Right atrium auricular region (tissue), 2 donors: Measurements from ENCODE around the gene GPC3. TPM values are rescaled to one million over a fixed set of nuclear protein-coding genes. Genes with fewer than 3 reads are reported as not detected.

Experiments
- DNase-seq: peaks from one replicate; pipeline ENCODE4 v3.0.0-alpha.2; 2019; ENCODE audit warnings: low spot score
- H3K27ac ChIP-seq, 2 donors: fragments of 200-600 bp; sonication (generic); 1 replicate in 1 of 2; 2 replicates in 1 of 2; pipeline ENCODE4 v1.5.1; 2016 to 2019
- H3K27me3 ChIP-seq, 2 donors: fragments of 200-600 bp; sonication (generic); one replicate each; pipeline versions ENCODE4 v1.5.1 to v1.6.0; 2017 to 2019
- H3K36me3 ChIP-seq: fragments of 200-600 bp; sonication (generic); one replicate; pipeline ENCODE4 v1.5.1; 2016
- H3K4me1 ChIP-seq, 2 donors: fragments of 200-600 bp; sonication (generic); one replicate each; pipeline versions ENCODE4 v1.5.1 to v1.6.0; 2017 to 2019
- H3K4me3 ChIP-seq, 2 donors: fragments of 200-600 bp; sonication (generic); 1 replicate in 1 of 2; 2 replicates in 1 of 2; pipeline ENCODE4 v1.5.1; 2017 to 2019; ENCODE audit warnings: mild to moderate bottlenecking in 1 of 2, moderate library complexity in 1 of 2
- H3K9me3 ChIP-seq, 2 donors: fragments of 200-600 bp; sonication (generic); one replicate each; pipeline ENCODE4 v1.5.1; 2019
- CTCF ChIP-seq, 2 donors: fragments of 200-600 bp; sonication (generic); IDR thresholded peaks; one replicate each; pipeline ENCODE4 v1.5.1; 2019; ENCODE audit warnings: antibody characterized with exemption in 2 of 2
- total RNA-seq, 2 donors: library from RNA; depleted of rRNA; stranded (reverse); fragments of >200 nt; gene quantifications; one replicate each; pipeline ENCODE4 v1.1.0, GENCODE V29; 2016

Gene GPC3
- total RNA-seq, 2 donors from 2014 or later: 3.5 to 18.6 TPM

- Histone ChIP-seq H3K27ac (no peak overlapping the region), H3K36me3 (no peaks in the 10 kb centered on the region), H3K9me3 (no peaks in the 10 kb centered on the region), H3K27me3 (peaks cover 0 to 4% of the 10 kb centered on the region in 2 donors), H3K4me3 (no peak overlapping the region), H3K4me1 (no peaks in the 10 kb centered on the region)
- no peak for DNase-seq
- no peak for TF ChIP-seq CTCF (IDR thresholded peaks at IDR 0.05)
These were observed 12.5 kb downstream of the GPC3 start for GRCh38 chrX:133972916-133973315.

DNA sequence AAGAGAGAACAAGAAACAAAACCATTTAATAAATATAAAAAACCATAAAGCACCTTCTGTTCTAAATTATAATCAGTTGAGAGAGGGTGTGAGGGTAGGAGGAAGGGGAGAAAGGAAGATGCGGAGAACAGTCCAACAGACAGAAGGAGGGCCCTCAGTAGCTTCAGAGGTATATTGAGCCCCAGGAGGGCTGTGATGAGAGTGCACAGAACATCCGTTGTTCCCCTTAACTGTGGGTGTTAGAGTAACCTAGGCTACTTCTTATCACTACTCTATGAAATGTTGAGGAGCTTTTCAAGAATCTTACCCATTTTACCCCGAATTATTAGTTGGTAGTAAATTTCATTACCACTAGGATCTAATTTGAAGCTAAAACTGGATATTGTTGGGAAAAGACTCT, 13.8 kb downstream of the GPC3 start:
- TF ChIP-seq CTCF (IDR thresholded peaks at IDR 0.05): no peak
- Histone ChIP-seq H3K4me1 (no peaks in the 10 kb centered on the region), H3K27me3 (peaks cover 0 to 4% of the 10 kb centered on the region in 2 donors), H3K9me3 (no peaks in the 10 kb centered on the region), H3K27ac (no peak overlapping the region), H3K36me3 (no peaks in the 10 kb centered on the region), H3K4me3 (no peak overlapping the region)
- no peak for DNase-seq

DNA sequence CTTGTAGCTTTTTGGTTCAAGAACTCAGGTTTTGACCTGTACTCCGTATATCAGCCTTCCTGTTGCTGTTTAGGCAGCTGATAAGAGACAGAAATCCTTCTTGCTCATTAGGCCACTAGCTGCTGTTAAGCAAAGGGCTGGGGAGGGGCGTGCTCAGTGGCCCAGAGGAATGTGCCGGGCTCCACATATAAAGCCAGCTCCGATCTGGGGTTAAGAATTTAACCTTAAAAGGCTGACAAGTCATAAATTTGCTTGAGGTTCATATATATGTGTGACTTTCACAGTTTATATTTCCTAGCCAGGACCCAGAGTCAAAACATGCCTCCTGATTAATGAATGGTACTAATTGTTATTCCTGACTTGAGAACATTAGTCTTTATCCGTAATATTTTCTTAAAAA, 15.3 kb downstream of the GPC3 start:
- peaks cover 0 to 4% of the 10 kb centered on the region in 2 donors for H3K27me3 ChIP-seq
- no peak for TF ChIP-seq CTCF (IDR thresholded peaks at IDR 0.05)
- H3K36me3 ChIP-seq: no peaks in the 10 kb centered on the region
- H3K9me3 ChIP-seq: no peaks in the 10 kb centered on the region
- DNase-seq: no peak
- no peak overlapping the region for H3K27ac ChIP-seq
- H3K4me1 ChIP-seq: no peaks in the 10 kb centered on the region
- no peak overlapping the region for H3K4me3 ChIP-seq

- Histone ChIP-seq H3K27me3 (peaks cover 0 to 4% of the 10 kb centered on the region in 2 donors), H3K27ac (no peak overlapping the region), H3K36me3 (no peaks in the 10 kb centered on the region), H3K9me3 (no peaks in the 10 kb centered on the region), H3K4me3 (no peak overlapping the region), H3K4me1 (no peaks in the 10 kb centered on the region)
- DNase-seq: no peak
- no peak for TF ChIP-seq CTCF (IDR thresholded peaks at IDR 0.05)
These were observed 16.2 kb downstream of the GPC3 start for GRCh38 chrX:133969191-133969590.

DNA sequence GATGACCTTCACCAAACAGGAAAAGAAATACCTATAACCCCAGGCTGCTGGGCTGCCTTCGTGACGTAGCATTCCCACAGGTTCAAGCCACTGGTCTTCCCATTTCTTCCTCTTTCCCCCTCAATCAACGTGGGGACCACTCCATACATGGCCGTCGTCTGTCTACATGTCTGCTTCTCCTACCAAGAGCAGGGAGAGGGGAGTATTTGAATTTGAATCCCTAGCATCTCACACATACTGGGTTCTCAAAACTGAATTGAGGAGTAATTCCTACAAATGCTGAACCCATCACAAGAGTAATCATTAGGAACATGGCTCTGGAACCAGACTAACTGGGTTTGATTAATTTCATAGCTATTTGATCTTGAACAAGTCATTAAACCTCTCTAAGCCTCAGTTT, 17.3 kb downstream of the GPC3 start:
- H3K4me3 ChIP-seq: no peak overlapping the region
- H3K9me3 ChIP-seq: no peaks in the 10 kb centered on the region
- peaks cover 0 to 4% of the 10 kb centered on the region in 2 donors for H3K27me3 ChIP-seq
- H3K27ac ChIP-seq: no peak overlapping the region
- no peaks in the 10 kb centered on the region for H3K36me3 ChIP-seq
- no peak for TF ChIP-seq CTCF (IDR thresholded peaks at IDR 0.05)
- DNase-seq: no peak
- no peaks in the 10 kb centered on the region for H3K4me1 ChIP-seq

GRCh38 chrX:133966199-133966598, 19.2 kb downstream of the GPC3 start:
- Histone ChIP-seq H3K4me3 (no peak overlapping the region), H3K36me3 (no peaks in the 10 kb centered on the region), H3K4me1 (no peaks in the 10 kb centered on the region), H3K9me3 (no peaks in the 10 kb centered on the region), H3K27ac (no peak overlapping the region), H3K27me3 (peaks cover 0 to 4% of the 10 kb centered on the region in 2 donors)
- DNase-seq: no peak
- no peak for TF ChIP-seq CTCF (IDR thresholded peaks at IDR 0.05)
